CD4-positive, alpha-beta T cell treated with Interleukin-15 for 1 hour (primary cell): ENCODE measurements around the gene CTNNA1.
"Not testable (repeated sequence)": the region's sequence is repeated elsewhere in the genome, so short reads cannot be mapped to it uniquely, and the experiment has no call there.

ENCODE experiments used
- DNase-seq: peaks from one replicate; pipeline ENCODE4 v3.0.0-alpha.2; 2020

The CTNNA1 gene

DNA sequence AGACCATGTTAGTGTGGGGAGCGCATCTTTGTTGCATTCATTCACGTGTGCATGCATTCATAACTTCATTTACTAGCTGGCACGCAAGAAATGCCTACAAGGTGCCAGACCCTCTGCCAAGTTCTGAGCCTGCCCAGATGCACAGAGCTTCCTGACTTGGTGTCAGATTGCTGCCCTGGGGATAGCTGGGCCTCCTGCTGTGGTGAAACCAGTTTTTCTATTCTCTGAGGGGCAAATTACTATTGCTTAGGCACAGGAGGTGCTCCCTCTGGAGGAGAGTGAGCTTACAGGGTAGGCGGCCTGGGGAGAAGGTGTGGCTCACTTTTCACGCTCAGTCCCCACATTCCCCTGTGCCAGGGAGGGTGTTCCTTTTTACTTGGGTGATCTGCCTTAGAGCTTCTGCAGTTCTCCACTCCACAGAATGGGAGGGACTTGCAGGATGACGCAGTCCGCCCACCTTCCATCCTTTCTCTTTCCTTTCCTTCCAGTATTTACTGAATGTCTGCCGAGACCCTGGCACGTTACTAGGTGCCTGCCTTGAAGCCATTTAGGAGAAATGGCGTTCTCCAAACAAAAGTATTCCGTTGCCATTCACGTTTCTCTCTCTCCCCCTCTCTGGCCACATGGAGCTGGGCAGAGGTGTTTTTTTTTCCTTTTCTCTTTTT is 27.9 kb upstream of the CTNNA1 start:
- no peak for DNase-seq

DNA sequence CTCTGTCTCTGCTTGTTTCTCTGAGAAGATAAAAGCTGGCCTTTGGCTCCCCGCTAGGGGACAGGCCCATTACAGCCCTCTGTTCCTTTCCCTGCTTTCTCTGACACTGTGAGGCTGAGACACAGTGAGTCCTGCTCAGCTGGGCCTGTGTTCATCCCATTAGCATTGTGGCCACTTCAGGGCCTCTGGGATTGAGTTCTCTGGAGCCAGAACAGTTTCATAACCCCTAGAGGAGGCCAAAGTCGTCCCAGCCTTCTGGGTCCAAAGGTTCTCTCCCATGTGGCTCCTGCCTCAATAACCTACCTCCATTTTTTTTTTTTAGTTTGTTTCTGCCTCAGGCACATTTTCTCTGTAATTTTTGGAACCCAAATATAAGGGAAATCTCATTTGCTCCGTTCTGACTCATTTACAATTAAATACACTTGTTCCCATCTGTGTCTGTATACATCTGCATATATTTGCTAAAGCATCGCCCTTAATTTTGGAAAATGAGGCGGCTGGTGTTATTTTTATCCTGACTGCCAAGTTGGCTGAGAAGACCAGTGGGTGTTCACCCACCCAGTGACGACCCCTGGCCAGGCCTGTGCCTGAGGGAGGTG is 27.3 kb upstream of the CTNNA1 start:
- no peak for DNase-seq

DNA sequence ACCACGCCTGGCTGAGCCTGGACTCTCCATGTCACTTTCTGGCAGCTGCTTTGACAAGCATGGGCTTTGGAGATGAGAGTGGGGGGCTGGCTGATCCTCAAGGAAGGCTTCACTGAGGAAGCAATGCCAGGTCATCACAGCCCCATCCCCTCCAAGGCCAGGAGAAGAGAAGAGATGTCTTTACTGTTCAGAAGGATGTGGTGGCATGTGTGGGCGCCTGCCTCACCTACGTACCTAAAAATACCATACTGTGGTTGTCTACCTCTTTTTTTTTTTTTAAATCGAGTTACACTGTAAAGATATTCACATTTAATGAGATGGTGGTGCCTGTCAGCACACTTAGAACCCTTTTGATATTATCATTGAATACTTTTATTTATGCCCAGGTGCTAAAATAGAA is 26.4 kb upstream of the CTNNA1 start:
- no peak for DNase-seq

DNA sequence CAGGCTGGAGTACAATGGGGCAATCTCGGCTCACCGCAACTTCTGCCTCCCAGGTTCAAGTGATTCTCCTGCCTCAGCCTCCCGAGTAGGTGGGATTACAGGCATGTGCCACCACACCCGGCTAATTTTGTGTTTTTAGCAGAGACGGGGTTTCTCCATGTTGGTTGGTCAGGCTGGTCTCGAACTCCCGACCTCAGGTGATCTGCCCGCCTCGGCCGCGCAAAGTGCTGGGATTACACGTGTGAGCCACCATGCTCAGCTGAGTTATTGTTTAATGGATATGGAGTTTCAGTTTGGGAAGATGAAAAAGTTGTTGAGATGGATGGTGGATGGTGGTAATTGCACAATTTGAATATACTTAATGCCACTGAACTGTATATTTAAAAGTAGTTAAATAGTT is 22.7 kb upstream of the CTNNA1 start:
- not testable (repeated sequence) for DNase-seq

DNA sequence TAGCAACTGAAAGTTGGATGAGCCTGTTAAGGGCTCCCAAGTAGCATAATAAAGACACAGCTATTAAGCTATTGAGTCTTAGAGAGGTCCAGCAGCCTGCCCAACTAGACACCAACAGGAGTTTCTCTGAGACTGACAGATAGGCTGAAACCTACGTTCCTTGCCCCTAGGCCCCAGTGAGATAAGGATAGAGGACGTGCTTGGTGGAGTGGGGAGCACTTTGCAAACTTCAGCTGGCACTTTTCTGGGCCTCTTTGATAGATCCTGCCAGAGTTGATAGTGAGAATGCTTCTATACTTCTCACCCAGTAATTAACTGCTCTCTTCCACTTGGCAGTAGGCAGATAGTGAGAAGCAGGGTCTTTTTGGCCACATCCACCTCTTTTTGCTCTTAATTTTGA is 20.8 kb upstream of the CTNNA1 start:
- no peak for DNase-seq

DNA sequence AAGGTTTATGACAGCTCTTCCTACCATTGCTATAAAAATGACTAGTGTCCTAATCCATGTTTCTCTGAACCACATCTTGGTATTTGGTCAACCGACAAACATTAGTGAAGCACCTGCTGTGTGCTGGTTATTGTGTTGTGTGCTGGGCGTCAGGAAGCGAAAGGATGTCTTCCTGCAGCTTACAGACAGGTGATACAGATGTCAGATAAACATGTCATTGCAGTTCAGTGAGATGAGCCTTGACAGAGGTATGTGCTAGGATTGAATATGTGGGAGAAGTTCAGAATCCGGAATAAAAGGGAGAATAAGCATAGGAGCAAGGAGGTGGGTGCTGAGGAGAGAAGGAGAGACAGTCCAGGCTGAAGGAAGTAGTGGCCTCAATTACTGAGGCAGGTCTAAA is 20.3 kb upstream of the CTNNA1 start:
- DNase-seq: no peak

DNA sequence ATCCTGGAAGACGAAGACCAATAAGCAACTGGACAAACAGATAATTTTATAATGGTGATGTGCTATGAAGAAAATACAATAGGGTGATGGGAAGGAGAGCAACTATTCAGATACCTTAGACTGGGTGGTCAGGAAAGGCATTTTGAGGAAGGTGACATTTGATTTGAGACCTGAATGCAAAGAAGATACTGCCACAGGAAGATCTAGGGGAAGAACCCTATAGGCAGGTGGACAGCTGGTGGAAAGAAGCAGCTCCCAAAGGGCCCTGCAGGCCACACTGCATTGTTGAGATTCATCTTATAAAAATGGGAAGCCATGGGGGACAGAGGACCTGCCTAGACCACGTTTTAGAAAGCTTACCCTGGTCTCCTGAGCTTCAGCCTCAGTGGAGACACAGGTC is 19.7 kb upstream of the CTNNA1 start:
- DNase-seq: no peak

DNA sequence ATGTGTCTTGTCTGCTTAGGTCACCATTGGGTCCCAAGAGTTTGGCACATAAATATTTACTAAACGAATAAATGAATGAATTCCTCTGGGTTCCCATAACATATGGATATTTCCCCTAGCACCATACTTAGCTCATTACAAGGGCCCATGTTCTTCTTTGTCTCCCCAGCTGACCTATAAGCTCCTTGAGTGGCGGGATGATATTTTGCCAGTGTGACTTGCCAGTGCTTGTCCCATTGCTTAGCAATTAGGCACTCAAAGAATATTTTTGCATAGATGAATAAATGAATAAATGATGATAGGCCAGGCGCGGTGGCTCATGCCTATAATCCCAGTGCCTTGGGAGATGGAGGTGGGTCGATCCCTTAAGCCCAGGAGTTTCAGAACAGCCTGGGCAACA is 16.9 kb upstream of the CTNNA1 start:
- DNase-seq: no peak

DNA sequence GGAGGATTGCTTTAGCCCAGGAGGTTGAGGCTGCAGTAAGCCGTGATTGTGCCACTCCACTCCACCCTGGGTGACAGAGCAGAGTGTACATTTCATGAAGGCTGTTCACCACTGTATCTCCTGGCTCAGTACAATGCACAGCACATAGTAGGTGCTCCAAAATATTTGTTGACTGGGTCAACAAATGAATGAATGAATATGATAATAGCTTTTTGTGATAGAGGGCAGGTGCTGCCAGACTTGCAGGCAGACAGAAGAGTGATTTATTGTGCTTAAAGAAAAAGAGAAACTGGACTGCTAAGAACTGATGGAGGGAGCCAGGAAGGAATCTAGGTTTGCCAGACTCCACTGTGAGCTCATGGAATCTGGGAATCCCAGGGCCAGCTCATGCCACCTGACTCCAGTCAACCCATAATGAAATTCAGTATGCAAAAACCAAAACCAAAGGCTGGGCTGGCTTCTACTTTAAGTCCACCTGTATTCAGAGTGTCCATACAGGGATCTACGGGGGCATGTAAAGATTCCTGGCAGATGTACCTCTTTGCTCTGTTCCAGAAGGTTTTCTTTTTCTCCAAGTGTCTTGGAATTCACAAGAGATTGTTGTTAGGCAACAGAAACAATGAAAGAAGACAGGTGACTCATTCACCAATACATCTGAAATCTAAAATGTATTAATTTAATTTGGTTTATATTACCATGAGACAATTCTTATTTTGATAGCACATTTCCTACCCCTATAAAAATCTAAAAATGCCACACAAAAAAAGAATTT is 15.5 kb upstream of the CTNNA1 start:
- DNase-seq: no peak

DNA sequence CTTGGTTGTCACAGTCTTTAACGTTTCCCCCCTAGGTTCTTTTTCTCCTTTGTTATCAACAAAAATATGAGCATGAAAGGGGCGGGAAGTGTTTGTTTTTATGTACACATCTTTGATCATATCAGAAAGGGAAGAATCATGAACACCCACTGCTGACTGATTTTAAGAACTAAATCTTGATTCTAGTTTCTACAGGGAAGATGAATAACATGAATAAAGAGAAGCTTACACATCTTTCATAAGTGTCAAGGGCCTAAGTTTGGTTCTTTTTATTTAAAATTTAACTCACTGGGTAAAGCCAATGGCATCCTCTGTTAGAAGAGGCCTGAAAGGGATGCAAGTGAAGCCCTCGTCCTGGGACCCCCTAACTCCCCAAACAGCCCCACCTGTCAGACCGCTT is 14.8 kb upstream of the CTNNA1 start:
- no peak for DNase-seq

DNA sequence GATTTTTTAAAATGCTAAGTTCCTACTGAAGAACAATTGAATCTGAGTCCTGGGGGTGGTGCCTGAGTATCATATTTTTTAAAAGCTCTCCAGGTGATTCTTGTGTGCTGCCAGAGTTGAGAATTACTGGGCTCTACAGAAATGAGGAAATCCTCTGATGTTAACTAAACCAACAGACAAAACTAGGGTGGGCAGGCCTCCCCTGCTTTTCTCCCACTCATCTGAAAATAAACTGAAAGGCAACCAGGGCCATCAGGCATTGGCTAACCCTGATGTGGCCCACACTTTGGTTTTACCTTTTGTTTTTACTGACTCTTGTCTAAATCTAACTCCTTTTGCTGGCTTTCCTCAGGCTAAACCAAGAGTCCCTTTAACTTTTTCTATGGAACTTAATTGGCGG is 13.3 kb upstream of the CTNNA1 start:
- DNase-seq: no peak

DNA sequence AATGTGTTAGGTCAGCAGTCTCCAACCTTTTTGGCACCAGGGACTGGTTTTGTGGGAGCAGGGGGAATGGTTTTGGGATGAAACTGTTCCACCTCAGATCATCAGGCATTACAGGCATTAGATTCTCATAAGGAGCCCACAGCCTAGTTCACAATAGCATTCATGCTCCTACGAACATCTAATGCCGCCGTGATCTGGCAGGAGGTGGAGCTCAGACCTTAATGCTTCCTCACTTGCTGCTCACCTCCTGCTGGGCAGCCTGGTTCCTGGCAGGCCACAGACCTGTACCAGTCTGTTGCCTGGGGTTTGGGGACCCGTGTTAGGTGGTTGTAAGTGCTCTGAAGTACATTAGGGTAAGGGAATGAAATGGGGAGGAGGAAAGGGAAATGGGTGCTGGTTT is 9.7 kb upstream of the CTNNA1 start:
- no peak for DNase-seq

DNA sequence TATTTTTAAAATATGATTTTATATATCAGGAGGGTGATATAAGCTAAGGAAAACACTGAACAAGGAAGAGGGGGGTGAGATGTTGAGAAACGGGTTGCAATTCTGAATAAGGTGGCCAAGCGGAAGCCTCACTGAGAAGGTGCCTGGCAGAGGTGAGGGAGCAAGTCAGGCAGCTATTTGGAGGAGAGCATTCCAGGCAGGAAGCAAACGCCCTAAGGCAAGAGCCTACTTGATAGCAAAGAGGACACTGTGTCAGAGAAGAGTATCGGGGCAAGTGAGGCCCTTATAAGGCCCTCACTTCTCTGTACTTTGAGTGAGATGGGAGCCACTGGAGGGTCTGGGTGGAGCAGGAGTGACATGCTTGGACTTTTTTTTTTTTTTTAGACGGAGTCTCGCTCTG is 8.0 kb upstream of the CTNNA1 start:
- no peak for DNase-seq

DNA sequence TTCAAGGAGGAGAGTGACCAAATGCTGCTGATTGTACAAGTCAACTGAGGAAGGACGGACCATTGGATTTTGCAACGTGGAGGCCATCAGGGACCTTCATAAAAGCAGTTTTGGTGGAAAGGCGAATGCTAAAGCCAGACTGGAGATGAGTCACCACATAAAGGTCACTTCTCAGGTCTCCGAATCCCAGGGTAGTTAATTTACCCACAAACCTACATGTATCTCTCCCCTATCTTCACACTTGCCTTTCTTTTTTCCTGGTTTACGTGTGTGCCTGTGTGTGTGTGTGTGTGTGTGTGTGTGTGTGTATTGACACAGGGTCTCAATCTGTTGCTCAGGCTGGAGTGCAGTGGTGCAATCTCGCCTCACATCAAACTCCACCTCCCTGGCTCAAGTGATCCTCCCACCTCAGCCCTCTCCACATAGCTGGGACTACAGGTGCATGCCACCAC is 4.6 kb upstream of the CTNNA1 start:
- DNase-seq: no peak

DNA sequence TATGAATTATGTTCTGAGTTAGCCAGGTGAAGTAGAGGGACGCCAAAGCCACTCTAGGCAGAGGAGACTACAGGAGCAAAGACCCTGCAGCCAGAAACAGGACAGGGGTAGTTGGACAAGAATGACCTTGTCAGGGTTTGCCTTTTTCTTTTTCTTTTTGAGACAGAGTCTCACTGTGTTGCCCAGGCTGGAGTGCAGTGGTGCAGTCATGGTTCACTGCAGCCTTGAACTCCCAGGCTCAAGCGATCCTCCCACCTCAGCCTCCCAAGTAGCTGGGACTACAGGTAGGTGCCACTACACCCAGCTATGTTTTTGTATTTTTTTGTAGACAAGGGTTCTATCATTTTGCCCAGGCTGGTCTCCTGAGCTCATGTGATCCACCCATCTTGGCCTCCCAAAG is 1.9 kb upstream of the CTNNA1 start:
- not testable (repeated sequence) for DNase-seq

DNA sequence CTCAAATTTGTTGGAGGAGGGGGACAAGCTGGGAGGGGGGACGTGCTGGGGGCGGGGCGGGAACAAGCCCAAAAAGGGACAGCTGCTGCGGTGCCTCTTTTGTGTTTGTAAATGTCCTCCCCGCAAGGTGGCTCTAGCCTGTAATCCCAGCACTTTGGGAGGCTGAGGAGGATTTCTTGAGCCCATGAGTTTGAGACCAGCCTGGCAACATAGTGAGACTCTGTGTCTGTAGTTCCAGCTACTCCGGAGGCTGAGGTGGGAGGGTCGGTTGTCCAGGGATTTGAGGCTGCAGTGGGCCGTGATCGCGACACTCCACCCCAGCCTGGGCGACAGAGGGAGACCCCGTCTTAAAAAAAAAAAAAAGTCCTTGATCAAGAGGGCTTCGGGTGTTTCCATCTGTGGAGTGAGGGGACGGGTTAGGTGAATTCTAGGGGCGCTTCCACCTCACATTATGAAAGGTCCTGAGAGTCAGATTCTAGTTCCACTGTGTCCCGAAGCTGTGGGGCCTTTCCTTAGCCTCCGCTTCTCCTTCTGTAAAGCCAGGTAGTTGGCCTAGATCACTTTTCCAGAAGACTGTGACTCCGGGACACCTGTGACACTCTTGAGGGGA is 779 bp upstream of the CTNNA1 start:
- DNase-seq: no peak

DNA sequence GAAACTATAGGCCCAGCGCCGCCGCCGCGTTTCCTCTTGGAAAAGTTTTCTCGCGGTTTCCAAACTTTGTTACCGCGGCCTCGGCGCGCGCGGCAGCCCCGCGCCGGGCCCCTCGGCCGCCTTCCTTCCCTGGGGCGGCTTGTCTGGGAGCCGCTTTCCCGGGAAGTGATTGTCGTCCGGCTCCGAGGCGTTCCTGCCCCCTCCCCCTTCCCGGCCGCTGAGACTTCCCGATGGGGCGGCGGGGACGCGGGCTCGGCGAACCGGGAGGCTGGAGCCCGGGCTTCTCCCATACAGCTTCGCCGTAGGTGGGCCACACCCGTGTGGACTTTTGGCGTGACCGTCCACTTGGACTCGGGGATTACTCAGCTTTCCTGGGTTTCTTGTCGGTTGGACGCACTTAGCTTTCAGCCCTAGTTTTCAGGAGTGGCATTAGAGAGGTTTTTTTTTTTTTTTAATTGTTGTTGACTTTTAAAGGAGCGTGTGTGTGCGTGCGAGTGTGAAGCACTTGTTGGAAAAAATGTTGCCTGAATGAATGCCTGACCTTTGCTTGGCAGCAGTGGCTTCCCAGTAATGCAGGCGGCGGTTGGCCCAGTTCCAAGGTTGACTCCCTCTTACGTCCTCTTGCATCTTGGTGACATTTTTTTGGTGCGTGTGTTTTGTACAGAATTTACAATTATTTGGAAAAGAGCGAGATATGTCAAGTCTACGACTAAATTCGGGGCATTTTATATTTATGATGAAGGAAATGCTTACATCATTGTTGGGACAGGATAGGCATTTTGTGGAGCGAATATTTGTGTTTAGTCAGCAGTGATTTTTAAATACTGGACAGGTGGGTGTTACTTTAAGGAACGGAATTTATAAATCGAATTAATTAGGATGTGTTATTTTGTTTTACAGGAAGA is 821 bp downstream of the CTNNA1 start:
- peak; percentile 30 for DNase-seq

DNA sequence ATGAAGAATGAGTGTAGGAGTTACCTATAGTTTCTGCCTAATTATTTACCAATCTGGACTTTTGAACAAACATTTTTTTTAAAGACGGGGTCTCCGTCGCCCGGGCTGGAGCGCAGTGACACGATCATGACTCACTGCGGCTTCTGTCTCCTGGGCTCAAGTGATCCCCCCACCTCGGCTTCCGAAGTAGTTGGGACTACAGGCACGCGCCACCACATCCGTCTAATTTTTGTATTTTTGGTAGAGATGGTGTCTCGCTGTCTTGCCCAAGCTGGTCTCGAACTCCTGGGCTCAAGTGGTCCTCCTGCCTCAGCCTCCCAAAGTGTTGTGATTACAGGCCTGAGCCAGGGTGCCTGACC is 1.5 kb downstream of the CTNNA1 start:
- DNase-seq: no peak

DNA sequence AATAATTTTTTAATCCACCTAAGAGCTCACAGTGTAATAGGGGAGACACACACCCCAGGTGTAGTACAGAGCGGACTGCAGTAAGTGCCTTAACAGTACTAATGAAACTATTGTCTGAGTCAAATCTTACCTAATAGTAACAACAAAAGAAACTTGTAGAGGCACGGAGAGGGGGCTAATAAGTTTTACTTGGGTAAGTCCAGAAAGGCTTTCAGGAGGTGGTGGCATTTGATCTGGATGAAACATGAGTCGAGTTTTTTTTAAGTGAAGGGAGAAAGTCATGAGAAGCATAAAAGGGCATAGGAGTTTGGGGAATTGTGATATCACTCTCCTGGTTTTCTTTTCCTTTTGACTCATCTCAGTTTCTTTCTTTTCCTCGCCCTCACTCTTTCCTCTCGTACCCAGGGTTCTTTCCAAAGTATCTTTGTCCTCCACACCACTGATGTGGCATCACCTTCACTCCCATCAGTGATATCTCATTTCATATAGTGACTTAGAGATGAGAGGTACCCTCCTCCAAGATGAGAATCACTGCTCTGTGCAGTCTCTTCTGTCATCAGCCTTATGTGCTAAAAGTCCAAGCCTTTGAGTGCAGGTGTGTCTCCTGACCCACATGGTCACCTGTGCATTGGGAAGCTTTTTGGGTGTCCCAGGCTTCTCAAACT is 2.0 kb downstream of the CTNNA1 start:
- no peak for DNase-seq

DNA sequence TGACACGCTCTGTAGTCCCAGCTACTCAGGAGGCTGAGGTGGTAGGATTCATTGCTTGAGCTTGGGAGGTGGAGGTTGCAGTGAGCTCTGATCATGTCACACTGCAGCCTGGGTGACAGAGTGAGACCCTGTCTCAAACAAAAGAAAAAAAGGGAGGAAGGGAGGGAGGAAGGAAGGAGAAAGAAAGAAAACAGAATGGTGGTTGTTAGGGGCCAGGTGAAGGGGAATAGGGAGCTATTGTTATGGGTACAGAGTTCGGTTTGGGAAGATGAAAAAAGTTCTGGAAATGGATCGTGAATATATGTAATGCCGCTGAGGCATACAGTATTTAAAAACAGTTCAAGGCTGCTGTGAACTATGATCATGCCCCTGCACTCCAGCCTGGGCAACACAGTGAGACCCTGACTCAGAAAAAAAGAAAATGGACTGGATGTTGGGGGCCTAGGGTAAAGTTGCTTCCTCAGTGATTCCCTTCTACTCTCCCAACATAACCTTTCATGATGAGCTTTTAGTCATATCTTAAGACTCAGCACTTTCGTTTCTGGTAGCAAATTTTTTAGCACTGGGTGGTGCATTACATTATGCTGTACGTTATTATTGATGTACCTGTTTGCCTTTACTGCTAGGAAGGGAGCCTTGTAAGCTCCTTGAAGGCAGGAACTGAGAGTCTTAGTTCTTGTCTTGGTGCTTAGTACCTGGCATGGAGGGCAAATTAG is 4.0 kb downstream of the CTNNA1 start:
- no peak for DNase-seq

DNA sequence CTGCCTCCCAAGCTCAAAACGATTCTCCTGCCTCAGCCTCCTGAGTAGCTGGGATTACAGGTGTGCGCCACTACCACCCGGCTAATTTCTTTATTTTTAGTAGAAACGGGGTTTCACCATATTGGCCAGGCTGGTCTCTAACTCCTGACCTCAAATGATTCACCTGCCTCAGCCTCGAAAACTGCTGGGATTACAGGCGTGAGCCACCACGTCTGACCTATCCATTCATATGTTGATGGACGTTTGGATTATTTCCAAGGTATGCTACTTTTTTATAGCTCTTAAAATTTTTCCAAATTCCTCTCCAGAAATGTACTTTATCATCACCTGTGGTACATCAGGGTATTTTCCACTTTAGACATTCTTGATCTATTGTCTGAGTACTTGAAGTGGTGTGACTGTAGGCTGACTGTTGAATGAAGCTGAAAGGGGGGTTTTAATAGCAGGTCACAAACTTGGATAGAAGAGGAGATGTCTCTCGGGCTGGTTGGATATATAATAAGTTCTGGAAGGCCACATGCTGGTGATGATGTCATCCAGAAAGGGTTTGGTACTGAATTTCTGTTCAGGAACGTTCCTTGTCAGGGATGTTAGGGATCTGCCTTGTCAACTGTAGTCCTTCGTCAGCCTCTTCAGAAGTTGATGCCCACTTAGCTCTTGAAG is 7.4 kb downstream of the CTNNA1 start:
- DNase-seq: no peak
